WTC11 (cell line): ENCODE measurements around the gene LRP1. TPM values are rescaled to one million over a fixed set of nuclear protein-coding genes. Genes with fewer than 3 reads are reported as not detected.

Source experiments
- ATAC-seq: fragments of 200-7000 bp; cut with Tn5 transposase; 2 replicates; pipeline ENCODE4 v1.10.0; 2021; ENCODE audit warnings: mild to moderate bottlenecking, moderate library complexity
- CTCF ChIA-PET: fragments of 300-600 bp; sonication (Branson Sonifier 250); formaldehyde crosslinking; loops from one replicate; lab custom pipeline; 2021; ENCODE audit warnings: antibody characterized with exemption; lab: Charles Lee
- POLR2A ChIA-PET: fragments of 350-600 bp; sonication (Branson Sonifier 250); formaldehyde crosslinking; loops from one replicate; lab custom pipeline; 2021; ENCODE audit warnings: antibody characterized with exemption; lab: Charles Lee
- DNase-seq: peaks from one replicate; pipeline ENCODE4 v3.0.0; 2021; ENCODE audit warnings: low spot score
- H3K27ac Mint-ChIP-seq: 2 replicates; pipeline ENCODE4 v1.8.0; 2021; ENCODE audit warnings: mixed read lengths
- H3K27me3 Mint-ChIP-seq: 2 replicates; pipeline ENCODE4 v1.8.0; 2021; ENCODE audit warnings: low read depth, mild to moderate bottlenecking, moderate library complexity, mixed read lengths
- H3K36me3 Mint-ChIP-seq: 2 replicates; pipeline ENCODE4 v1.8.0; 2021; ENCODE audit warnings: mixed read lengths
- H3K4me1 Mint-ChIP-seq: 2 replicates; pipeline ENCODE4 v1.8.0; 2022; ENCODE audit warnings: mixed read lengths
- H3K4me3 Mint-ChIP-seq: 2 replicates; pipeline ENCODE4 v1.8.0; 2021; ENCODE audit warnings: mild to moderate bottlenecking, moderate library complexity, mixed read lengths
- H3K9me3 Mint-ChIP-seq: 2 replicates; pipeline ENCODE4 v1.8.0; 2021; ENCODE audit warnings: mixed read lengths
- CBFB ChIP-seq: sonication (generic); formaldehyde crosslinking; IDR thresholded peaks from 2 replicates; pipeline ENCODE4 v1.8.1; 2022; ENCODE audit warnings: mild to moderate bottlenecking, low read depth, missing genetic modification reagents
- EMX1 ChIP-seq: fragments of 250-450 bp; sonication (Bioruptor Pico); IDR thresholded peaks from 2 replicates; pipeline ENCODE4 v1.8.0; 2021; ENCODE audit warnings: mild to moderate bottlenecking
- FOXK1 ChIP-seq: sonication (generic); formaldehyde crosslinking; IDR thresholded peaks from 2 replicates; pipeline ENCODE4 v1.8.0; 2022; ENCODE audit warnings: mild to moderate bottlenecking, moderate library complexity, missing genetic modification reagents
- GRHL2 ChIP-seq: fragments of 250-450 bp; sonication (Bioruptor Pico); IDR thresholded peaks from 2 replicates; pipeline ENCODE4 v1.8.0; 2022; ENCODE audit warnings: mild to moderate bottlenecking, moderate library complexity; ENCODE audit not compliant: insufficient replicate concordance, severe bottlenecking
- IRF2 ChIP-seq: sonication (generic); formaldehyde crosslinking; IDR thresholded peaks from 2 replicates; pipeline ENCODE4 v1.8.0; 2022; ENCODE audit warnings: low read depth, missing genetic modification reagents, borderline replicate concordance
- SOX15 ChIP-seq: fragments of 250-450 bp; sonication (Bioruptor Pico); IDR thresholded peaks from 2 replicates; pipeline ENCODE4 v1.9.0; 2021; ENCODE audit warnings: mild to moderate bottlenecking
- SP1 ChIP-seq: sonication (generic); formaldehyde crosslinking; conservative IDR thresholded peaks from 2 replicates; pipeline ENCODE4 v1.8.1; 2022; ENCODE audit warnings: missing genetic modification reagents
- ZNF423 ChIP-seq: fragments of 250-450 bp; sonication (Bioruptor Pico); IDR thresholded peaks from 2 replicates; pipeline ENCODE4 v2.1.2; 2022; ENCODE audit warnings: mild to moderate bottlenecking, moderate library complexity
- total RNA-seq: library from RNA; stranded (reverse); gene quantifications from 3 replicates; pipeline ENCODE4 v1.2.3, GENCODE V29; 2021
- TF ChIP-seq, protein P1 (sequence below): fragments of 250-450 bp; sonication (Bioruptor Pico); conservative IDR thresholded peaks from 2 replicates; pipeline ENCODE4 v1.9.0; 2021; ENCODE audit warnings: mild to moderate bottlenecking
- TF ChIP-seq, protein P2 (sequence below): sonication (generic); formaldehyde crosslinking; IDR thresholded peaks from 2 replicates; pipeline ENCODE4 v1.8.1; 2022; ENCODE audit warnings: mild to moderate bottlenecking, moderate library complexity, missing genetic modification reagents
- TF ChIP-seq, protein P3 (sequence below): fragments of 250-450 bp; sonication (Bioruptor Pico); IDR thresholded peaks from 2 replicates; pipeline ENCODE4 v1.9.0; 2021; ENCODE audit warnings: mild to moderate bottlenecking

The LRP1 gene
- total RNA-seq, 1 experiment from 2014 or later, result 120 TPM

DNA sequence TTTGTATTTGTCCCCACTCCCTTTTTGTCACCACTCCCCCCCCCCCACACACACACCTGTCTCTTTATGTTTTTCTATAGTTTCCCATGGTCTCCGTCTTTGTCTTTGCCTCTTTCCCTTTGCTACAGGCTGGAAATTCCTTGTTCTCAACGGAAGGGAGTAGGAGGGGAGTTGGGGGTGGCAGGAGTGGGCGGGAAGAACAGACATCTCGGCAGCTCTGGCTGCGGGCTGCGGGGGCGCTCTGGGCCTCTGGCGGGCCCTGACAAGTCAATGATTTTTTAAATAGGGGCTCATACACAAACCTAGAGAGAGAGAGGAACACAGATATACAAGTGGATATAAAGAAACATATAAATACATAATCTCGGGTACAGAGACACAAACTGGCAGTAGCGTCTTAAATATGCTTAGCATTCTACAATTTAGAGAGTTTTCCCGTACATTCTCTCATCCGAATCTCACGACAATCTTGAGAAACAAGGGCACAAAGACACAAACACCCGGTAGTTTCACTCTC is 41.7 kb upstream of the LRP1 start (continued):
- TF ChIP-seq, protein P1, sequence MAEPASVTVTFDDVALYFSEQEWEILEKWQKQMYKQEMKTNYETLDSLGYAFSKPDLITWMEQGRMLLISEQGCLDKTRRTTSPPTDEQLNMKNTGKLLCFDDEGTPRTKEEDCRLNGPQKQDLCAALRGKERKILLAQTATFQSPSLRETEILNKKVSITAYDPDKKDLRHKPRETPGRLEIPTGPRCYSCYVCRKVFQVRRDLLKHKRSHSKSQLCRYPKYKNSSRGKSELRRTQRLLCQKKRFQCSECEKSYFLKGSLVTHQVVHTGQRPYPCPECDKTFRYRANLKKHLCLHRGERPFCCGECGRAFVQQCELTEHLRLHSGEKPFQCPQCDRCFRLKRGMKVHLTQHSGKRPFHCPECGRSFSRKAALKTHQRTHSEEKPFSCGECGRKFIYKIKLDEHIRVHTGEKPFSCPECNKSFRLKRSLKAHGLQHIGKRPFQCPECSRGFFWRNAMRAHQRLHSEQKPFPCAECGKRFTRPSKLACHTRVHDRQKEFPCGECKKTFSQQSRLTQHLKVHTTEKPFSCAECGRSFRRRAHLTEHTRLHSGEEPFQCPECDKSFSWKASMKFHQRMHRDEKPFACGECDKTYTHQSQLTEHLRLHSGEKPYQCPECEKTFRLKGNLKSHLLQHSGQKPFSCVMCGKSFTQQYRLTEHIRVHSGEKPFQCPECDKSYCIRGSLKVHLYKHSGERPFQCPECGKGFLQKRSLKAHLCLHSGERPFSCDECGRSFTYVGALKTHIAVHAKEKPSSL (CRISPR knock-in tag), result no peak
- TF ChIP-seq CBFB (CRISPR knock-in tag), result no peak
- TF ChIP-seq, protein P2, sequence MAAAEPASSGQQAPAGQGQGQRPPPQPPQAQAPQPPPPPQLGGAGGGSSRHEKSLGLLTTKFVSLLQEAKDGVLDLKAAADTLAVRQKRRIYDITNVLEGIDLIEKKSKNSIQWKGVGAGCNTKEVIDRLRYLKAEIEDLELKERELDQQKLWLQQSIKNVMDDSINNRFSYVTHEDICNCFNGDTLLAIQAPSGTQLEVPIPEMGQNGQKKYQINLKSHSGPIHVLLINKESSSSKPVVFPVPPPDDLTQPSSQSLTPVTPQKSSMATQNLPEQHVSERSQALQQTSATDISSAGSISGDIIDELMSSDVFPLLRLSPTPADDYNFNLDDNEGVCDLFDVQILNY (CRISPR knock-in tag), result peak; percentile 60; the same call in 1 of the 2 replicates

DNA sequence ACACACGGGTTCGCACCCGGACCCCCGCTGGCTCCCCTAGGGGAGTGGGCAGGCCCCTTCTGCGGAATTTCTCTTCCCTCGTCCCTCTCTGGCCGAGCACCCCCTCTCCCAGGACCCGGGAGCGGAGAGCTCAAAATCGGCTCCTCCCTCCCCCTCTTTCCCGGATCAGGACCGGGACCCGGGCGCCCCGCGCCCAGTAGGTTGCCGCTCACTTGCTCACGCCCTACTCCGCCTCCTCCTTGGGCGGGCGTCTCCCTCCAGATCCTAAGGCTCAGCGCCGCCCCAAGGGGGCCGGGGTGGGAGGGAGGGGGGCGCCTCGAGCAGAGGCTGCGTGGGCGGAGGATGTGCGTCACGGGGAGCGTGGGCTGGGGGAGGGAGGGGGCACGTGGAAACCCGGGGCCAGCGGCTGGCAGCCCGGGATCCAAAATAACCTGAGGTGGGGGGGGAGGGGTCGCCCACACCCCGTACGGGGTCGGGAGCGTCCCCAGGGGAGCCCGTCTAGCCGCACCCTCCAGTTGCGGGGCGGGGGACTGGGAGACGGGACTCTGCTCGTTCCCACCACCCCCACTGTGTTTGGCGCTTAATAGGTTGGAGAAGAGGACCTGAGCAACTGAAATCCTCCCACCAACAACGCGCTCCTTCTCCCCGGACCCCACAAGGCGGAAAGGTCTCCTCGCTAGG is 41.1 kb upstream of the LRP1 start:
- no peaks in the 10 kb centered on the region; the same call in 1 of the 2 replicates for H3K27me3 Mint-ChIP-seq
- TF ChIP-seq GRHL2 (CRISPR knock-in tag) (no peak), CBFB (CRISPR knock-in tag) (no peak), ZNF423 (CRISPR knock-in tag) (peak; percentile 38; the same call in 1 of the 2 replicates)
- TF ChIP-seq, protein P3, sequence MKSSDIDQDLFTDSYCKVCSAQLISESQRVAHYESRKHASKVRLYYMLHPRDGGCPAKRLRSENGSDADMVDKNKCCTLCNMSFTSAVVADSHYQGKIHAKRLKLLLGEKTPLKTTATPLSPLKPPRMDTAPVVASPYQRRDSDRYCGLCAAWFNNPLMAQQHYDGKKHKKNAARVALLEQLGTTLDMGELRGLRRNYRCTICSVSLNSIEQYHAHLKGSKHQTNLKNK (CRISPR knock-in tag), result no peak
- CTCF ChIA-PET, result interaction anchor here (0.6 to 8.7 kb wide), 22 partner anchors 8 to 400 kb away, joined by 3 to 219 read pairs (median 4); partner anchors contain the start of genes INHBE, LRP1, NEMP1 and SHMT2
- peak overlapping the region; percentile 85 for H3K4me3 Mint-ChIP-seq
- peaks cover 30% of the 10 kb centered on the region for H3K4me1 Mint-ChIP-seq
- peaks cover 5% of the 10 kb centered on the region; the same call in 1 of the 2 replicates for H3K36me3 Mint-ChIP-seq
- DNase-seq (peak; percentile 81), ATAC-seq (peak; percentile 13)
- no peaks in the 10 kb centered on the region for H3K9me3 Mint-ChIP-seq
- H3K27ac Mint-ChIP-seq, result peak overlapping the region; percentile 97
- POLR2A ChIA-PET, result interaction anchor here (0.6 to 4.7 kb wide), 12 partner anchors 8 to 450 kb away, joined by 3 to 65 read pairs (median 4); partner anchors contain the start of genes LRP1, NEMP1, STAT6 and TAC3

DNA sequence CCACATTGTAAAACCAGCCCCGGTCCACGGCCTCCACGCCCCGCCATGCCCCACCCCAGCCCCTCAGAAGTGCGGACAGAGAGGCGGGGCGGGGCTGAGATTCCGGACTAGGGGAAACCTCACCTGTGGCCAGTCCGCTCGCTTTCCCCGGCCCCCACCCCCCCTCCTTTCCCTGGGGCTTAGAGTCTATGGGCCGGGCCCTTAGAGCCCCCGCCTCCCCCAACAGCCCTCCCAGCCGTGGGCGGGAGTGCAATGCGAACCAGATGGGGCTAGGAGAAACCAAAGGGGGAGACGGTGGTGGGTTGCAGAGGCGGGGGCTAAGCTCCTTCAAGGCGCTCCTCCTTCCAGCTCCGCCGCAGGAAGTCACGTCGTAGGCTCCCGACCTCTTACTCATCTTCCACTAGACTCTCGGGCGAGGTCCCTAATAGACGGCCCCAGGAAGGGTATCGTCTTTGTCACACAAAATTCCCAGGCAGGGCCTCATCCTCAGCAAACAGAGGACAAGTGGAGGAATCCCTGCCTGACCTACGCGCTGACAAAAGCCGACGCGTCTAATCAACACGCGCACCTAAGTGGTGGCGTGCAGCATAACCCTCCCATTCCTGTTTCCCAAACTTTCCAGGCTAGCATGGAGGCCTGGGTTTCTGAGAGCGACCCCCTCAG is 40.5 kb upstream of the LRP1 start:
- H3K9me3 Mint-ChIP-seq, result no peaks in the 10 kb centered on the region
- TF ChIP-seq SOX15 (no peak), FOXK1 (CRISPR knock-in tag) (peak; percentile 9; the same call in 1 of the 2 replicates), SP1 (peak; percentile 45; the same call in 1 of the 2 replicates), EMX1 (CRISPR knock-in tag) (no peak), IRF2 (CRISPR knock-in tag) (no peak)
- TF ChIP-seq, protein P2 (CRISPR knock-in tag), result 0 out of 2 replicates have a peak, but pooled peaks have one; percentile 22
- H3K36me3 Mint-ChIP-seq, result peaks cover 11% of the 10 kb centered on the region
- peak overlapping the region; percentile 85 for H3K4me3 Mint-ChIP-seq
- ChIA-PET POLR2A (interaction anchor here (0.8 to 4.7 kb wide), 8 partner anchors 9 to 451 kb away, joined by 3 to 65 read pairs (median 4); partner anchors contain the start of genes LRP1, NEMP1, STAT6 and TAC3), CTCF (interaction anchor here (0.6 to 8.7 kb wide), 12 partner anchors 9 to 387 kb away, joined by 3 to 219 read pairs (median 4); partner anchors contain the start of genes LRP1, NEMP1 and STAT6)
- DNase-seq, result peak; percentile 90
- peak overlapping the region; percentile 100 for H3K27ac Mint-ChIP-seq
- peaks cover 34% of the 10 kb centered on the region for H3K4me1 Mint-ChIP-seq
- H3K27me3 Mint-ChIP-seq, result no peaks in the 10 kb centered on the region; the same call in 1 of the 2 replicates
- ATAC-seq, result peak; percentile 67
